Measurements from ENCODE around the gene DHH. TPM values are rescaled to one million over a fixed set of nuclear protein-coding genes. Genes with fewer than 3 reads are reported as not detected.

Gene DHH
- total RNA-seq, 4 donors from 2014 or later, result 0.26 to 1.7 (median 1.5) TPM; not detected in 1

DNA sequence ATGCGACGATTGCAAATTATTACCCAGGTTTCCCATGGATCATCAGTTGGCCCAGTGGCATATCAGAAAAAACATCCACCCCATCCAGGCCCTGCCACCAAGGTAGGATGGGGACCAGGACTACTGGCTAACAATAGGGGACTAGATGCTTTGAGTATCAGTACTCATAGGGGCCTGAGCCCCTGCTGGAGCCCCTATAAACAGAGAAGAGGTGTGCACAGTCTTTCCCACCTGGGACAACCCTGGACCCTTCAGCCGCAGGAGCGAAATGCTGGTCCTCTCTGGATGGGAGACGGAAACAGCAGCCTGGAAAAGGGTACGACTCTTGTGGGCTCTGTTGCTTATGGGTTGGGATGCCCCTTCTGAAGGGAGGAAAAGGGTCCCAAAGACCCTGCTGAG is 5.7 kb downstream of the DHH start:
- no peaks in the 10 kb centered on the region for H3K9me3 ChIP-seq
- TF ChIP-seq POLR2A (IDR thresholded peaks at IDR 0.05) (no peak), CTCF (IDR thresholded peaks at IDR 0.05) (no peak)
- peak overlapping the region in 1 of 2 donors; percentile 93 for H3K27ac ChIP-seq
- H3K4me3 ChIP-seq, result no peak overlapping the region
- H3K36me3 ChIP-seq, result no peaks in the 10 kb centered on the region
- no peak for DNase-seq
- intact Hi-C loops (cut with DNase I; ENCODE audit: low total_unique reads), result no loop called here
- peaks cover 0 to 16% of the 10 kb centered on the region in 2 donors for H3K4me1 ChIP-seq
- peaks cover 0 to 2% of the 10 kb centered on the region in 2 donors for H3K27me3 ChIP-seq

DNA sequence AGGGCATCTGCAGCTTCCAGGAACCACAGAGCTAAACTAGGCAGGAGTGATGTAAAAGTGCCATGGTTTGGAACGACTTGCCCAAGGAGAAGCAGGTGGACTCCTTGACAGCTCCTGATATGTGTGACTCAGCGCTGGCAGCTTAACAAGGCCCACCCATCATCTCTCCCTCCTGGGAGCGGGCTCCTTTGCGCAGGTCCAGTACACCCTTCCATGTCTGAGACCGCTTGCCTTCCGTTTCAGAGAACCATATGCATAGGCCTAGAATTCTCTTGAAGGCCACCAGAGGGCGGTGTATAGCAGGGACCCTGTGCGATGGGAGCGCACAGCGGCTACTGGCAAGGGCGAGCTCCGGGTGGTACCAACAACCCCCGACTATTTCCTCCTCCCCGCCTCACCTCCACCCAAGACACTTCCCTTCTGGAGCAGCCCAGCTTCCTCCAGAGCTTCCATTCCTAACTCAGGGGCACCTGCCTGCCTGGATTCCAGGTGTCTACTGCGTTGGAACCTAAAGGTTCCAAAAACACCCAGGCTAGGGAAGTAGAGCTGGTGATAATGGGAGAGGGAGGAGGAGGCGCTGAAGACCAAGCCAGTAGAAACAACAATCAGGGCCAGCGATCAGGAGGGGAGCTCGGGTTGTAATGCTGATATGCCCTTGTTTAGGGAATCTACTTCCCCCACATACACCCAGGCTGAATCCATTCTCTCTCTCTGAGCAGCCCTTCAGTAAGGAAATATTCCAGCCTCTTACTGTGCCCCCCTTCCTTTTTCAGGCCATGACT is 6.3 kb downstream of the DHH start:
- TF ChIP-seq CTCF (IDR thresholded peaks at IDR 0.05) (peak; percentile 89 to 94 (median 92)), POLR2A (IDR thresholded peaks at IDR 0.05) (no peak)
- H3K27me3 ChIP-seq, result no peaks in the 10 kb centered on the region
- peaks cover 0 to 16% of the 10 kb centered on the region in 2 donors for H3K4me1 ChIP-seq
- H3K9me3 ChIP-seq, result no peaks in the 10 kb centered on the region
- no peak overlapping the region for H3K4me3 ChIP-seq
- intact Hi-C loops (cut with DNase I; ENCODE audit: low total_unique reads), result no loop called here
- H3K27ac ChIP-seq, result peak overlapping the region; percentile 75 to 93
- DNase-seq, result peak; percentile 86 to 91
- H3K36me3 ChIP-seq, result no peaks in the 10 kb centered on the region

DNA sequence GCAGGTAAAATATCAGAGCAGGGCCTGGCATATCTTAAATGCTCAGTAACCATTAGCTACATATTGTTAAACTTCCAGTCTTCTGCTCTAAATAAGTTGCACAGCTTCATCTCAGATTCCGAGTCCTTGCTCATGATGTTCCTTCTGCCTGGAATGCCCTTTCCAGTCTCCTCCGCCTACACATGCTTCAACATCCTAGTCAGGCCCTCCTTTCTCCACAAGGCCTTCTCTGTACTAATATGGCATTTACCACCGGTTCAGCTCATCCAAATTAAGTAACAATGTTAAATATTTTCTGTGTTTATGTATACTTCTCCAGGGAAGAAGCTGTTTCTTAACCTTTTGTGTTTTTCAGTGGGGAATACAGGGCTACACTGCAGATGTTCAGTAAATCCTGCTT is 8.5 kb downstream of the DHH start:
- Histone ChIP-seq H3K27ac (peak overlapping the region; percentile 75 to 93), H3K9me3 (no peaks in the 10 kb centered on the region), H3K36me3 (no peaks in the 10 kb centered on the region), H3K27me3 (no peaks in the 10 kb centered on the region), H3K4me1 (peaks cover 0 to 9% of the 10 kb centered on the region in 2 donors), H3K4me3 (no peak overlapping the region)
- no peak for TF ChIP-seq CTCF (IDR thresholded peaks at IDR 0.05)
- TF ChIP-seq POLR2A (IDR thresholded peaks at IDR 0.05), result peak in 1 of 2 donors; percentile 13
- intact Hi-C loops (cut with DNase I; ENCODE audit: low total_unique reads), result no loop called here
- peak in 1 of 2 donors; percentile 39 for DNase-seq

- H3K9me3 ChIP-seq, result no peaks in the 10 kb centered on the region
- no peak for DNase-seq
- no peak overlapping the region for H3K4me3 ChIP-seq
- H3K27ac ChIP-seq, result peak overlapping the region in 1 of 2 donors; percentile 93
- no peaks in the 10 kb centered on the region for H3K27me3 ChIP-seq
- no peaks in the 10 kb centered on the region for H3K36me3 ChIP-seq
- intact Hi-C loops (cut with DNase I; ENCODE audit: low total_unique reads), result no loop called here
- H3K4me1 ChIP-seq, result peaks cover 0 to 4% of the 10 kb centered on the region in 2 donors
- no peak for TF ChIP-seq CTCF (IDR thresholded peaks at IDR 0.05)
- no peak for TF ChIP-seq POLR2A (IDR thresholded peaks at IDR 0.05)
These were observed 10.2 kb downstream of the DHH start for GRCh38 chr12:49084438-49084837.

DNA sequence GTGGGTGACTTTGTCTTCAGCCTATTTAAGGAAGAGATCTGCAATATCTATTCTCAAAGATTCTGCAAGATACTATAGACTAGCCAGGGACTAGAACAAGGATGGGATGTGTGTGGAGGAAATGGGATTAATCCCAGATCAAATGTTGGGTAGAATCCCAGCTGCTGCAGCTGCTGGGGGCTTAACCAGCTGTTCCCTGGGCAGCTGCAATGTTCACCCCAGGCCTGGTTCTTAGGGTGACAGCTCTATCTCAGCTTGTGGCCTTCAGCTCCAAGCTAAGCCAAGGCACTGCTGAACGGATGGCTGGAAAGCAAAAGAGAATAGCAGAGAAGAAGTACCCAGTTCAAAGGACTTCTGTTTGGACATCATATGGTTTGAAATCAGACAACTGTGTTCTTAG is 14.8 kb downstream of the DHH start:
- no peak for DNase-seq
- H3K27ac ChIP-seq, result no peak overlapping the region
- intact Hi-C loops (cut with DNase I; ENCODE audit: low total_unique reads), result no loop called here

More for the DNA sequence above, 14.8 kb downstream of the DHH start:
- TF ChIP-seq CTCF (IDR thresholded peaks at IDR 0.05) (no peak), POLR2A (IDR thresholded peaks at IDR 0.05) (no peak)
- Histone ChIP-seq H3K4me1 (no peaks in the 10 kb centered on the region), H3K9me3 (no peaks in the 10 kb centered on the region), H3K36me3 (no peaks in the 10 kb centered on the region), H3K27me3 (no peaks in the 10 kb centered on the region), H3K4me3 (no peak overlapping the region)
